DND-41 (cell line): ENCODE measurements around the gene GNAS-AS1.

ENCODE experiments used
- ATAC-seq: fragments of 200-7000 bp; cut with Tn5 transposase; 3 replicates; pipeline ENCODE4 v1.9.1; 2021; ENCODE audit warnings: low read depth; ENCODE audit not compliant: insufficient read depth
- DNase-seq: peaks from one replicate; pipeline ENCODE4 v3.0.0-alpha.2; 2020
- H2AFZ ChIP-seq: 2 replicates; pipeline ENCODE4 v1.6.0; 2012; ENCODE audit warnings: low read depth, low read length
- H3K27ac ChIP-seq: 2 replicates; pipeline ENCODE4 v1.5.1; 2012; ENCODE audit warnings: low read length, inconsistent platforms
- H3K27me3 ChIP-seq: fragments of 200-600 bp; sonication (generic); 2 replicates; pipeline ENCODE4 v1.6.0; 2012; ENCODE audit warnings: low read length, mild to moderate bottlenecking, inconsistent platforms; ENCODE audit not compliant: insufficient read depth, poor library complexity
- H3K36me3 ChIP-seq: 2 replicates; pipeline ENCODE4 v1.5.1; 2012; ENCODE audit warnings: low read length, inconsistent platforms; ENCODE audit not compliant: insufficient read depth
- H3K4me1 ChIP-seq: 2 replicates; pipeline ENCODE4 v1.5.1; 2012; ENCODE audit warnings: mild to moderate bottlenecking, low read length; ENCODE audit not compliant: insufficient read depth
- H3K4me2 ChIP-seq: 2 replicates; pipeline ENCODE4 v1.6.0; 2012; ENCODE audit warnings: mild to moderate bottlenecking, moderate library complexity, low read length, inconsistent platforms; ENCODE audit not compliant: insufficient read depth
- H3K4me3 ChIP-seq, 2 experiments: fragments of 200-600 bp in 1 of 2; shearing (Covaris generic) in 1 of 2; 2 replicates each; pipeline ENCODE4 v1.5.1; 2012 to 2016; ENCODE audit warnings: inconsistent platforms in 2 of 2, low read length in 2 of 2, mild to moderate bottlenecking in 2 of 2, low read depth in 1 of 2, moderate library complexity in 1 of 2
- H3K79me2 ChIP-seq: 2 replicates; pipeline ENCODE4 v1.6.0; 2012; ENCODE audit warnings: low read length, inconsistent platforms; ENCODE audit not compliant: insufficient read depth
- H3K9ac ChIP-seq: 2 replicates; pipeline ENCODE4 v1.6.0; 2012; ENCODE audit warnings: low read depth, mild to moderate bottlenecking, inconsistent platforms, low read length, moderate library complexity
- H3K9me3 ChIP-seq: 2 replicates; pipeline ENCODE4 v1.5.1; 2012; ENCODE audit warnings: low read length, moderate library complexity, mild to moderate bottlenecking, inconsistent platforms; ENCODE audit not compliant: insufficient read depth, severe bottlenecking
- H4K20me1 ChIP-seq: 2 replicates; pipeline ENCODE4 v1.6.0; 2012; ENCODE audit warnings: low read length; ENCODE audit not compliant: insufficient read depth
- CTCF ChIP-seq: IDR thresholded peaks from 2 replicates; pipeline ENCODE4 v1.5.1; 2012; ENCODE audit warnings: borderline replicate concordance, low read length, moderate library complexity, mild to moderate bottlenecking; ENCODE audit not compliant: poor library complexity, severe bottlenecking; ENCODE audit errors: extremely low read depth
- EZH2 ChIP-seq: IDR thresholded peaks from 3 replicates; pipeline ENCODE4 v1.6.1; 2012; ENCODE audit warnings: borderline replicate concordance, low read depth, mild to moderate bottlenecking, moderate library complexity, low read length, inconsistent platforms; ENCODE audit not compliant: severe bottlenecking

Gene GNAS-AS1

DNA sequence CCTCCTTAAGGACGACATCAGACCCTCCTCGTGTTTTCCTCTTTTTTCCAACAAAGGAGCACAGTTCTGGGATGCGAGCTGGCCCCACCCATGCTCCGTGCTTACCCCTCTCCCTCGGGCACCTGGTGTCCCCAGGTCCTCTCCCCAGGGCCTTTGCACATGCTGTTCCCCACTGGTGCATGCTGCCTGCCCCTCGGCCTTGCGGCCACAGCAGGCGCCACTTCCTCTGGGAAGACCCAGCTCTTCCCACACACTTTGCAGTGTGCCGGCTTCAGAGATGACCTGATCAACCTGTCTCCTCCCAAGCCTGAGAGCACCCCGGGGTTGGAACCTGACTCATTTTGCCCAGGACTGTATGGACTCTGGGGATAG lies 39.8 kb downstream of the GNAS-AS1 start:
- Histone ChIP-seq H4K20me1 (peaks cover 5% of the 10 kb centered on the region; the same call in 1 of the 2 replicates), H3K79me2 (no peaks in the 10 kb centered on the region), H3K27me3 (peaks cover 21% of the 10 kb centered on the region), H3K4me2 (no peak overlapping the region), H3K36me3 (no peaks in the 10 kb centered on the region), H3K27ac (no peak overlapping the region), H3K9me3 (no peaks in the 10 kb centered on the region), H3K9ac (no peak overlapping the region), H3K4me3 (no peak overlapping the region), H2AFZ (no peak overlapping the region), H3K4me1 (peaks cover 8% of the 10 kb centered on the region)
- ATAC-seq (no peak), DNase-seq (no peak)
- no peak for TF ChIP-seq EZH2
- TF ChIP-seq CTCF = no peak

GRCh38 chr20:58810116-58810878 lies 40.4 kb downstream of the GNAS-AS1 start:
- Histone ChIP-seq H3K9me3 (no peaks in the 10 kb centered on the region), H3K27me3 (peaks cover 21% of the 10 kb centered on the region), H3K9ac (no peak overlapping the region), H3K79me2 (no peaks in the 10 kb centered on the region), H3K4me3 (no peak overlapping the region), H3K4me2 (no peak overlapping the region), H3K27ac (no peak overlapping the region), H2AFZ (no peak overlapping the region), H3K4me1 (peaks cover 2% of the 10 kb centered on the region), H3K36me3 (no peaks in the 10 kb centered on the region), H4K20me1 (peaks cover 5% of the 10 kb centered on the region; the same call in 1 of the 2 replicates)
- no peak for ATAC-seq
- DNase-seq = no peak
- no peak for TF ChIP-seq EZH2
- no peak for TF ChIP-seq CTCF

- ATAC-seq (no peak), DNase-seq (no peak)
- peaks cover 5% of the 10 kb centered on the region; the same call in 1 of the 2 replicates for H4K20me1 ChIP-seq
- H3K4me3 ChIP-seq = no peak overlapping the region
- H3K4me2 ChIP-seq = no peak overlapping the region
- H3K27ac ChIP-seq = no peak overlapping the region
- no peaks in the 10 kb centered on the region for H3K9me3 ChIP-seq
- H3K36me3 ChIP-seq = no peaks in the 10 kb centered on the region
- no peaks in the 10 kb centered on the region for H3K79me2 ChIP-seq
- H3K9ac ChIP-seq = no peak overlapping the region
- TF ChIP-seq CTCF = no peak
- TF ChIP-seq EZH2 = no peak
- H3K4me1 ChIP-seq = no peaks in the 10 kb centered on the region
- no peak overlapping the region for H2AFZ ChIP-seq
- peaks cover 19% of the 10 kb centered on the region for H3K27me3 ChIP-seq
Measured at GRCh38 chr20:58808271-58809046, 42.2 kb downstream of the GNAS-AS1 start.
